Hepatocyte (in vitro differentiated cells): ENCODE measurements around the gene MACIR. TPM values are rescaled to one million over a fixed set of nuclear protein-coding genes. Genes with fewer than 3 reads are reported as not detected.
A peak's percentile ranks its signal among the peaks of the same experiment; 100 is the strongest.

Source experiments
- DNase-seq: peaks from one replicate; pipeline ENCODE4 v3.0.0-alpha.2; 2016; ENCODE audit warnings: low spot score
- H2AFZ ChIP-seq: fragments of 200-600 bp; sonication (generic); 2 replicates; pipeline ENCODE4 v1.6.0; 2016; ENCODE audit warnings: antibody characterized with exemption, mild to moderate bottlenecking
- H3K27ac ChIP-seq: fragments of 200-600 bp; sonication (generic); 2 replicates; pipeline ENCODE4 v1.5.1; 2016; ENCODE audit warnings: mild to moderate bottlenecking
- H3K27me3 ChIP-seq: fragments of 200-600 bp; sonication (generic); 2 replicates; pipeline ENCODE4 v1.6.1; 2016
- H3K36me3 ChIP-seq: fragments of 200-600 bp; sonication (generic); replicated peaks from 2 replicates; pipeline ENCODE4 v1.5.1; 2016; ENCODE audit warnings: low read depth; ENCODE audit not compliant: insufficient read depth
- H3K4me1 ChIP-seq: fragments of 200-600 bp; sonication (generic); 2 replicates; pipeline ENCODE4 v1.5.1; 2016; ENCODE audit warnings: mild to moderate bottlenecking, moderate library complexity; ENCODE audit not compliant: insufficient read depth
- H3K4me2 ChIP-seq: fragments of 200-600 bp; sonication (generic); 2 replicates; pipeline ENCODE4 v1.6.0; 2016
- H3K4me3 ChIP-seq: fragments of 200-600 bp; sonication (generic); 2 replicates; pipeline ENCODE4 v1.5.1; 2016; ENCODE audit warnings: mild to moderate bottlenecking
- H3K79me2 ChIP-seq: fragments of 200-600 bp; sonication (generic); 2 replicates; pipeline ENCODE4 v1.6.0; 2017; ENCODE audit warnings: mild to moderate bottlenecking
- H3K9me2 ChIP-seq: fragments of 200-600 bp; sonication (generic); replicated peaks from 2 replicates; pipeline ENCODE4 v1.6.0; 2017; ENCODE audit warnings: mild to moderate bottlenecking; ENCODE audit not compliant: insufficient read depth
- H3K9me3 ChIP-seq: fragments of 200-600 bp; sonication (generic); 2 replicates; pipeline ENCODE4 v1.5.1; 2016; ENCODE audit warnings: low read depth, mild to moderate bottlenecking
- H4K20me1 ChIP-seq: fragments of 200-600 bp; sonication (generic); 2 replicates; pipeline ENCODE4 v1.6.0; 2016; ENCODE audit warnings: mild to moderate bottlenecking; ENCODE audit not compliant: insufficient read depth, poor library complexity, severe bottlenecking
- CTCF ChIP-seq: fragments of 200-600 bp; sonication (generic); IDR thresholded peaks from 2 replicates; pipeline ENCODE4 v1.5.1; 2016; ENCODE audit warnings: antibody characterized with exemption, mild to moderate bottlenecking; ENCODE audit not compliant: poor library complexity
- EZH2 ChIP-seq: fragments of 200-600 bp; sonication (generic); IDR thresholded peaks from 2 replicates; pipeline ENCODE4 v1.6.1; 2016; ENCODE audit warnings: antibody characterized with exemption, mild to moderate bottlenecking, borderline replicate concordance
- EZH2phosphoT487 ChIP-seq: fragments of 200-600 bp; sonication (generic); IDR thresholded peaks from one replicate; pipeline ENCODE4 v1.6.1; 2018; ENCODE audit warnings: antibody characterized with exemption, mild to moderate bottlenecking, low read depth, moderate library complexity; ENCODE audit not compliant: unreplicated experiment, severe bottlenecking
- WGBS: methylation state at CpG from one replicate; pipeline ENCODE4 v1.1.6; 2016; ENCODE audit warnings: low lambda C conversion rate; ENCODE audit errors: missing lambda C conversion rate; 5-methylcytosine and 5-hydroxymethylcytosine counted together
- polyA plus RNA-seq: library from polyadenylated mRNA; unstranded; fragments of >200 nt; fragmentation: Nextera tagmentation; extraction: Ambion mirVana; gene quantifications from 2 replicates; pipeline ENCODE4 v1.2.1, GENCODE V29; 2016
- total RNA-seq: library from RNA; depleted of rRNA; stranded (reverse); fragments of >200 nt; gene quantifications from 2 replicates; pipeline ENCODE4 v1.2.3, GENCODE V29; 2014

Gene MACIR
- total and polyA plus RNA-seq, 2 experiments from 2014 or later = 16.5 to 25.5 TPM

- DNase-seq = peak; percentile 11
- no peaks in the 10 kb centered on the region for H3K9me2 ChIP-seq
- no peaks in the 10 kb centered on the region for H3K9me3 ChIP-seq
- H3K4me1 ChIP-seq = peaks cover 17% of the 10 kb centered on the region
- WGBS = 48% methylated on average over 1 of the region's 1 CpG
- no peak overlapping the region for H3K4me3 ChIP-seq
- peaks cover 22% of the 10 kb centered on the region for H4K20me1 ChIP-seq
- H3K36me3 ChIP-seq = no peaks in the 10 kb centered on the region
- no peaks in the 10 kb centered on the region for H3K27me3 ChIP-seq
- peak overlapping the region; percentile 35 for H3K27ac ChIP-seq
- H2AFZ ChIP-seq = no peak overlapping the region
- peak overlapping the region; percentile 86 for H3K4me2 ChIP-seq
- no peak for TF ChIP-seq EZH2phosphoT487
- TF ChIP-seq CTCF = no peak
- no peak for TF ChIP-seq EZH2
- peaks cover 75% of the 10 kb centered on the region for H3K79me2 ChIP-seq
These were observed 3.9 kb downstream of the MACIR start for GRCh38 chr5:103262422-103262871.

- no peak overlapping the region for H3K27ac ChIP-seq
- peaks cover 81% of the 10 kb centered on the region for H3K79me2 ChIP-seq
- no peak overlapping the region for H3K4me3 ChIP-seq
- H3K4me1 ChIP-seq = peaks cover 12% of the 10 kb centered on the region
- WGBS = 86% methylated on average over 2 of the region's 2 CpGs
- H3K27me3 ChIP-seq = no peaks in the 10 kb centered on the region
- H4K20me1 ChIP-seq = peaks cover 22% of the 10 kb centered on the region
- H3K9me3 ChIP-seq = no peaks in the 10 kb centered on the region
- H3K36me3 ChIP-seq = no peaks in the 10 kb centered on the region
- TF ChIP-seq CTCF = no peak
- no peak for TF ChIP-seq EZH2
- no peak for TF ChIP-seq EZH2phosphoT487
- peak overlapping the region; percentile 86 for H3K4me2 ChIP-seq
- no peak overlapping the region for H2AFZ ChIP-seq
- no peak for DNase-seq
- no peaks in the 10 kb centered on the region for H3K9me2 ChIP-seq
These were observed 4.5 kb downstream of the MACIR start for GRCh38 chr5:103263054-103263453.

GRCh38 chr5:103264508-103264907, 5.9 kb downstream of the MACIR start:
- Histone ChIP-seq H2AFZ (no peak overlapping the region), H4K20me1 (peaks cover 22% of the 10 kb centered on the region), H3K36me3 (no peaks in the 10 kb centered on the region), H3K4me2 (peak overlapping the region; percentile 54), H3K4me3 (no peak overlapping the region), H3K27me3 (no peaks in the 10 kb centered on the region), H3K9me2 (no peaks in the 10 kb centered on the region), H3K27ac (peak overlapping the region; percentile 18), H3K4me1 (peaks cover 12% of the 10 kb centered on the region), H3K79me2 (peaks cover 96% of the 10 kb centered on the region), H3K9me3 (no peaks in the 10 kb centered on the region)
- no peak for DNase-seq
- TF ChIP-seq EZH2phosphoT487 = no peak
- TF ChIP-seq CTCF = no peak

DNA sequence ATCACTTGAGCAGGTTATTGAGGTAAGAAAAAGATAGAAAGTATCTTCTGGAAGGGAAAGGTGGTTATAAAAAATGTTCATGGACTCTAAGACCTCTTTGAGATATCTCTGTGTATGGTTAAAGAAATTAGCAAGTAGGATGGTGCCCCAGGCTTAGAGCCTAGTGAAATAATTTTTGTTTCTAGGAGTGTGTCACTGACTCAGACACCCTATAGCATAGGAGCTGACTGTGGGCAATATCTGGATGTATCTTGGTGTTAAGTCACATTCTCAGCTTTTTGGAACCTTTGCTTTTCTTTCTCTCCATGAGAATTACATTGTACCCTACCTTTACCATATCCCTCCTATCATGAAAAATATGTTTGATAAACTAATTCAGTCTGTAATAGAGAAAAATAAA, 12.0 kb downstream of the MACIR start:
- no peaks in the 10 kb centered on the region for H3K36me3 ChIP-seq
- no peak overlapping the region for H2AFZ ChIP-seq
- no peak overlapping the region for H3K4me2 ChIP-seq
- no peak overlapping the region for H3K27ac ChIP-seq
- no peak for DNase-seq
- peaks cover 95% of the 10 kb centered on the region for H3K79me2 ChIP-seq
- TF ChIP-seq CTCF (no peak), EZH2 (no peak), EZH2phosphoT487 (no peak)
- peaks cover 4% of the 10 kb centered on the region for H4K20me1 ChIP-seq
- no peaks in the 10 kb centered on the region for H3K27me3 ChIP-seq
- H3K9me3 ChIP-seq = no peaks in the 10 kb centered on the region
- H3K4me3 ChIP-seq = no peak overlapping the region
- H3K4me1 ChIP-seq = peaks cover 7% of the 10 kb centered on the region
- no peaks in the 10 kb centered on the region for H3K9me2 ChIP-seq
